Measurements from ENCODE around the gene FN3KRP.
A peak's percentile ranks its signal among the peaks of the same experiment; 100 is the strongest.

The FN3KRP gene

GRCh38 chr17:82716203-82717010 is at the start of gene FN3KRP:
FN3KRP (plus strand) TSS chr17:82716706; CDS start chr17:82716756, 50 bp downstream.
- peak; percentile 91 for DNase-seq

GRCh38 chr17:82666931-82667667 is 49.4 kb upstream of the FN3KRP start:
- DNase-seq = no peak

- DNase-seq = no peak
These were observed 48.9 kb upstream of the FN3KRP start for GRCh38 chr17:82667668-82668000.

- DNase-seq = no peak
These were observed 48.4 kb upstream of the FN3KRP start for GRCh38 chr17:82668024-82668630.

- DNase-seq = peak; percentile 80
These were observed 47.8 kb upstream of the FN3KRP start for GRCh38 chr17:82668631-82669099.

- no peak for DNase-seq
These were observed 45.6 kb upstream of the FN3KRP start for GRCh38 chr17:82670661-82671450.

- no peak for DNase-seq
These were observed 41.6 kb upstream of the FN3KRP start for GRCh38 chr17:82674656-82675475.

GRCh38 chr17:82675476-82676245 is 40.8 kb upstream of the FN3KRP start:
- DNase-seq = no peak

- no peak for DNase-seq
These were observed 39.1 kb upstream of the FN3KRP start for GRCh38 chr17:82677353-82677925.

GRCh38 chr17:82678265-82678891 is 38.1 kb upstream of the FN3KRP start:
- no peak for DNase-seq

GRCh38 chr17:82679586-82680465 is 36.7 kb upstream of the FN3KRP start:
- no peak for DNase-seq

GRCh38 chr17:82681547-82681946 is 35.0 kb upstream of the FN3KRP start:
- DNase-seq = no peak

GRCh38 chr17:82683534-82683933 is 33.0 kb upstream of the FN3KRP start:
- DNase-seq = no peak

GRCh38 chr17:82684228-82684841 is 32.2 kb upstream of the FN3KRP start:
- no peak for DNase-seq

GRCh38 chr17:82685291-82685690 is 31.2 kb upstream of the FN3KRP start:
- DNase-seq = no peak

GRCh38 chr17:82686366-82687324 is 29.9 kb upstream of the FN3KRP start:
- DNase-seq = no peak

GRCh38 chr17:82687375-82687861 is 29.1 kb upstream of the FN3KRP start:
- DNase-seq = no peak
